ENCODE data around the gene MRGPRG. TPM values are rescaled to one million over a fixed set of nuclear protein-coding genes. Genes with fewer than 3 reads are reported as not detected.

Gene MRGPRG
- total and polyA plus RNA-seq, 2 of the 8 experiments (the other 6 are each of a cell fraction or from before 2014, with no cell fraction given) = not detected

DNA sequence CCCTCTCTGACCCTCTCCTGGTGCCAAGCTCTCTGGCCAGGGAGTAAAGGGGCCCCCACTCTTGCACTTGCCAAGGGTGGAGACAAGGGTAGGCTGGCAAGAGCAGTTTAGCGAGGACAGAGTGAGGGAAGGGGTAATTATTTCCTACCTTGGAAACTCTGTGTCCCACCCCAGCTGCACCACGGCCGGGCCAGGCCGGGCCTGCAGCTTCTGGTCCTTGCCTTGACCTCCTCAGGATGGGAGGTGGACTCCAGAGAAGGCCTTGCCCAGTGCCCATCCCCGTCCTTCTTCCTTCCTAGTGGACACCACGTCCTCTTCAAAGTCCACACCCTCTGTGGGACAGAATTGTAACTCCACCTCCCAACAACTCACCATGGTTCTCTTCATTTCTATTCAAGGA is 35.1 kb downstream of the MRGPRG start (continued):
- TF ChIP-seq, protein P1, sequence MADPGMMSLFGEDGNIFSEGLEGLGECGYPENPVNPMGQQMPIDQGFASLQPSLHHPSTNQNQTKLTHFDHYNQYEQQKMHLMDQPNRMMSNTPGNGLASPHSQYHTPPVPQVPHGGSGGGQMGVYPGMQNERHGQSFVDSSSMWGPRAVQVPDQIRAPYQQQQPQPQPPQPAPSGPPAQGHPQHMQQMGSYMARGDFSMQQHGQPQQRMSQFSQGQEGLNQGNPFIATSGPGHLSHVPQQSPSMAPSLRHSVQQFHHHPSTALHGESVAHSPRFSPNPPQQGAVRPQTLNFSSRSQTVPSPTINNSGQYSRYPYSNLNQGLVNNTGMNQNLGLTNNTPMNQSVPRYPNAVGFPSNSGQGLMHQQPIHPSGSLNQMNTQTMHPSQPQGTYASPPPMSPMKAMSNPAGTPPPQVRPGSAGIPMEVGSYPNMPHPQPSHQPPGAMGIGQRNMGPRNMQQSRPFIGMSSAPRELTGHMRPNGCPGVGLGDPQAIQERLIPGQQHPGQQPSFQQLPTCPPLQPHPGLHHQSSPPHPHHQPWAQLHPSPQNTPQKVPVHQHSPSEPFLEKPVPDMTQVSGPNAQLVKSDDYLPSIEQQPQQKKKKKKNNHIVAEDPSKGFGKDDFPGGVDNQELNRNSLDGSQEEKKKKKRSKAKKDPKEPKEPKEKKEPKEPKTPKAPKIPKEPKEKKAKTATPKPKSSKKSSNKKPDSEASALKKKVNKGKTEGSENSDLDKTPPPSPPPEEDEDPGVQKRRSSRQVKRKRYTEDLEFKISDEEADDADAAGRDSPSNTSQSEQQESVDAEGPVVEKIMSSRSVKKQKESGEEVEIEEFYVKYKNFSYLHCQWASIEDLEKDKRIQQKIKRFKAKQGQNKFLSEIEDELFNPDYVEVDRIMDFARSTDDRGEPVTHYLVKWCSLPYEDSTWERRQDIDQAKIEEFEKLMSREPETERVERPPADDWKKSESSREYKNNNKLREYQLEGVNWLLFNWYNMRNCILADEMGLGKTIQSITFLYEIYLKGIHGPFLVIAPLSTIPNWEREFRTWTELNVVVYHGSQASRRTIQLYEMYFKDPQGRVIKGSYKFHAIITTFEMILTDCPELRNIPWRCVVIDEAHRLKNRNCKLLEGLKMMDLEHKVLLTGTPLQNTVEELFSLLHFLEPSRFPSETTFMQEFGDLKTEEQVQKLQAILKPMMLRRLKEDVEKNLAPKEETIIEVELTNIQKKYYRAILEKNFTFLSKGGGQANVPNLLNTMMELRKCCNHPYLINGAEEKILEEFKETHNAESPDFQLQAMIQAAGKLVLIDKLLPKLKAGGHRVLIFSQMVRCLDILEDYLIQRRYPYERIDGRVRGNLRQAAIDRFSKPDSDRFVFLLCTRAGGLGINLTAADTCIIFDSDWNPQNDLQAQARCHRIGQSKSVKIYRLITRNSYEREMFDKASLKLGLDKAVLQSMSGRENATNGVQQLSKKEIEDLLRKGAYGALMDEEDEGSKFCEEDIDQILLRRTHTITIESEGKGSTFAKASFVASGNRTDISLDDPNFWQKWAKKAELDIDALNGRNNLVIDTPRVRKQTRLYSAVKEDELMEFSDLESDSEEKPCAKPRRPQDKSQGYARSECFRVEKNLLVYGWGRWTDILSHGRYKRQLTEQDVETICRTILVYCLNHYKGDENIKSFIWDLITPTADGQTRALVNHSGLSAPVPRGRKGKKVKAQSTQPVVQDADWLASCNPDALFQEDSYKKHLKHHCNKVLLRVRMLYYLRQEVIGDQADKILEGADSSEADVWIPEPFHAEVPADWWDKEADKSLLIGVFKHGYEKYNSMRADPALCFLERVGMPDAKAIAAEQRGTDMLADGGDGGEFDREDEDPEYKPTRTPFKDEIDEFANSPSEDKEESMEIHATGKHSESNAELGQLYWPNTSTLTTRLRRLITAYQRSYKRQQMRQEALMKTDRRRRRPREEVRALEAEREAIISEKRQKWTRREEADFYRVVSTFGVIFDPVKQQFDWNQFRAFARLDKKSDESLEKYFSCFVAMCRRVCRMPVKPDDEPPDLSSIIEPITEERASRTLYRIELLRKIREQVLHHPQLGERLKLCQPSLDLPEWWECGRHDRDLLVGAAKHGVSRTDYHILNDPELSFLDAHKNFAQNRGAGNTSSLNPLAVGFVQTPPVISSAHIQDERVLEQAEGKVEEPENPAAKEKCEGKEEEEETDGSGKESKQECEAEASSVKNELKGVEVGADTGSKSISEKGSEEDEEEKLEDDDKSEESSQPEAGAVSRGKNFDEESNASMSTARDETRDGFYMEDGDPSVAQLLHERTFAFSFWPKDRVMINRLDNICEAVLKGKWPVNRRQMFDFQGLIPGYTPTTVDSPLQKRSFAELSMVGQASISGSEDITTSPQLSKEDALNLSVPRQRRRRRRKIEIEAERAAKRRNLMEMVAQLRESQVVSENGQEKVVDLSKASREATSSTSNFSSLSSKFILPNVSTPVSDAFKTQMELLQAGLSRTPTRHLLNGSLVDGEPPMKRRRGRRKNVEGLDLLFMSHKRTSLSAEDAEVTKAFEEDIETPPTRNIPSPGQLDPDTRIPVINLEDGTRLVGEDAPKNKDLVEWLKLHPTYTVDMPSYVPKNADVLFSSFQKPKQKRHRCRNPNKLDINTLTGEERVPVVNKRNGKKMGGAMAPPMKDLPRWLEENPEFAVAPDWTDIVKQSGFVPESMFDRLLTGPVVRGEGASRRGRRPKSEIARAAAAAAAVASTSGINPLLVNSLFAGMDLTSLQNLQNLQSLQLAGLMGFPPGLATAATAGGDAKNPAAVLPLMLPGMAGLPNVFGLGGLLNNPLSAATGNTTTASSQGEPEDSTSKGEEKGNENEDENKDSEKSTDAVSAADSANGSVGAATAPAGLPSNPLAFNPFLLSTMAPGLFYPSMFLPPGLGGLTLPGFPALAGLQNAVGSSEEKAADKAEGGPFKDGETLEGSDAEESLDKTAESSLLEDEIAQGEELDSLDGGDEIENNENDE (IDR thresholded peaks at IDR 0.05; ENCODE audit: insufficient replicate concordance, low read length) = no peak
- TF ChIP-seq HDAC2 (IDR thresholded peaks at IDR 0.05; ENCODE audit: borderline replicate concordance in 1 of 2, low read depth in 2 of 2, low read length in 2 of 2) (no peak), MAFK (IDR thresholded peaks at IDR 0.05; ENCODE audit: low read depth, low read length) (no peak), EP300 (IDR thresholded peaks at IDR 0.05; ENCODE audit: borderline replicate concordance in 1 of 2, low read depth in 2 of 2, low read length in 2 of 2) (no peak), KDM5A (IDR thresholded peaks at IDR 0.05; ENCODE audit: low read length) (no peak), SUZ12 (IDR thresholded peaks at IDR 0.05; ENCODE audit: low read length) (no peak), BRCA1 (IDR thresholded peaks at IDR 0.05; ENCODE audit: low read depth, low read length) (no peak), RXRA (IDR thresholded peaks at IDR 0.05; ENCODE audit: insufficient read depth, low read depth, low read length) (no peak), TAF1 (IDR thresholded peaks at IDR 0.05; ENCODE audit: low read depth, low read length) (no peak), RFX5 (IDR thresholded peaks at IDR 0.05; ENCODE audit: borderline replicate concordance, low read depth, low read length) (no peak)
- TF ChIP-seq, protein P2, sequence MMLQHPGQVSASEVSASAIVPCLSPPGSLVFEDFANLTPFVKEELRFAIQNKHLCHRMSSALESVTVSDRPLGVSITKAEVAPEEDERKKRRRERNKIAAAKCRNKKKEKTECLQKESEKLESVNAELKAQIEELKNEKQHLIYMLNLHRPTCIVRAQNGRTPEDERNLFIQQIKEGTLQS (IDR thresholded peaks at IDR 0.05; ENCODE audit: insufficient read depth, low read depth, low read length) = no peak
